Natural killer cell (primary cell): ENCODE data around the gene RPRD1B. TPM values are rescaled to one million over a fixed set of nuclear protein-coding genes. Genes with fewer than 3 reads are reported as not detected.

Experiments used
- ATAC-seq, 3 donors: fragments of 150-1000 bp in 2 of 3; fragments of 200-7000 bp in 1 of 3; cut with Tn5 transposase; 1 replicate in 1 of 3; 2 replicates in 2 of 3; pipeline ENCODE4 v1.10.0; 2021; ENCODE audit warnings: mild to moderate bottlenecking in 2 of 3, moderate library complexity in 2 of 3
- DNase-seq, 2 donors: peaks; one replicate each; pipeline versions ENCODE4 v3.0.0 to v3.0.0-alpha.2; 2013 to 2021; ENCODE audit warnings: mixed read lengths in 1 of 2
- H3K27ac ChIP-seq: one replicate; pipeline ENCODE4 v1.5.1; 2013; ENCODE audit warnings: mild to moderate bottlenecking, low read length
- H3K27me3 ChIP-seq: one replicate; pipeline ENCODE4 v1.6.1; 2013; ENCODE audit warnings: low read length; ENCODE audit not compliant: control insufficient read depth, insufficient read depth
- H3K36me3 ChIP-seq: one replicate; pipeline ENCODE4 v1.6.1; 2013; ENCODE audit warnings: low read length; ENCODE audit not compliant: control insufficient read depth, insufficient read depth
- H3K4me1 ChIP-seq: one replicate; pipeline ENCODE4 v1.6.1; 2013; ENCODE audit warnings: low read length; ENCODE audit not compliant: control insufficient read depth, insufficient read depth
- H3K4me3 ChIP-seq: one replicate; pipeline ENCODE4 v1.5.1; 2013; ENCODE audit warnings: low read length
- H3K9me3 ChIP-seq: one replicate; pipeline ENCODE4 v1.6.1; 2013; ENCODE audit warnings: low read length; ENCODE audit not compliant: control insufficient read depth, insufficient read depth
- H3K27ac Mint-ChIP-seq, 2 donors: one replicate each; pipeline ENCODE4 v1.8.0; 2022; ENCODE audit warnings: mild to moderate bottlenecking in 2 of 2, mixed read lengths in 2 of 2, moderate library complexity in 1 of 2
- H3K27me3 Mint-ChIP-seq, 2 donors: one replicate each; pipeline ENCODE4 v1.8.0; 2022; ENCODE audit warnings: low read depth in 2 of 2, mixed read lengths in 2 of 2
- H3K36me3 Mint-ChIP-seq: one replicate; pipeline ENCODE4 v1.8.0; 2022; ENCODE audit warnings: mixed read lengths
- H3K4me1 Mint-ChIP-seq, 2 donors: one replicate each; pipeline ENCODE4 v1.8.0; 2022; ENCODE audit warnings: mixed read lengths in 2 of 2
- H3K4me3 Mint-ChIP-seq: one replicate; pipeline ENCODE4 v1.8.0; 2022; ENCODE audit warnings: mild to moderate bottlenecking, moderate library complexity, mixed read lengths
- H3K9me3 Mint-ChIP-seq, 2 donors: one replicate each; pipeline ENCODE4 v1.8.0; 2022; ENCODE audit warnings: mixed read lengths in 2 of 2
- CTCF ChIP-seq: fragments of 200-600 bp; IDR thresholded peaks from one replicate; pipeline ENCODE4 v1.8.0; 2022; ENCODE audit warnings: antibody characterized with exemption
- WGBS: methylation state at CpG from one replicate; pipeline ENCODE4 v1.1.7; 2013; ENCODE audit warnings: missing lambda C conversion rate; ENCODE audit not compliant: insufficient coverage; 5-methylcytosine and 5-hydroxymethylcytosine counted together
- intact Hi-C: fragments of 100-400 bp; cut with micrococcal nuclease; formaldehyde crosslinking; loops from one replicate; pipeline ENCODE4 v1.14.2; 2022
- total RNA-seq, 4 donors: library from RNA; stranded (reverse); fragments of 120-200 nt in 1 of 4; gene quantifications; one replicate each; pipeline versions ENCODE4 v1.2.3 to v1.2.4, GENCODE V29; 2013 to 2022

The RPRD1B gene
- total RNA-seq, 3 donors from 2014 or later (not counting 1 experiment from before 2014, with no cell fraction given): 75.8 to 87.3 (median 77.6) TPM

- 96% methylated on average over 2 of the region's 2 CpGs for WGBS
- no peak for DNase-seq
- no peaks in the 10 kb centered on the region for H3K27me3 Mint-ChIP-seq
Measured at GRCh38 chr20:38128691-38129090, 95.1 kb downstream of the RPRD1B start.

GRCh38 chr20:38129248-38129865 is 95.8 kb downstream of the RPRD1B start:
- no peaks in the 10 kb centered on the region for H3K36me3 Mint-ChIP-seq
- no peaks in the 10 kb centered on the region for H3K36me3 ChIP-seq
- no peaks in the 10 kb centered on the region for H3K9me3 ChIP-seq
- 90% methylated on average over 4 of the region's 6 CpGs for WGBS
- peaks cover 0 to 2% of the 10 kb centered on the region in 2 donors for H3K4me1 Mint-ChIP-seq
- H3K27me3 Mint-ChIP-seq: no peaks in the 10 kb centered on the region
- H3K9me3 Mint-ChIP-seq: no peaks in the 10 kb centered on the region
- H3K4me3 Mint-ChIP-seq: no peak overlapping the region
- H3K4me1 ChIP-seq: peaks cover 5% of the 10 kb centered on the region
- no peaks in the 10 kb centered on the region for H3K27me3 ChIP-seq
- no peak overlapping the region for H3K27ac ChIP-seq
- no peak overlapping the region for H3K27ac Mint-ChIP-seq
- intact Hi-C loops: no loop called here
- TF ChIP-seq CTCF: no peak
- no peak for ATAC-seq
- no peak for DNase-seq
- no peak overlapping the region for H3K4me3 ChIP-seq

More at GRCh38 chr20:38128691-38129090, 95.1 kb downstream of the RPRD1B start:
- Mint-ChIP-seq H3K27ac (no peak overlapping the region), H3K4me3 (no peak overlapping the region), H3K36me3 (no peaks in the 10 kb centered on the region), H3K9me3 (no peaks in the 10 kb centered on the region), H3K4me1 (no peaks in the 10 kb centered on the region)
- H3K4me3 ChIP-seq: no peak overlapping the region
- no peak overlapping the region for H3K27ac ChIP-seq
- no peak for TF ChIP-seq CTCF
- no peak for ATAC-seq
- no peaks in the 10 kb centered on the region for H3K9me3 ChIP-seq
- H3K27me3 ChIP-seq: no peaks in the 10 kb centered on the region
- intact Hi-C loops: no loop called here
- H3K4me1 ChIP-seq: no peaks in the 10 kb centered on the region
- H3K36me3 ChIP-seq: no peaks in the 10 kb centered on the region

- Mint-ChIP-seq H3K36me3 (no peaks in the 10 kb centered on the region), H3K9me3 (no peaks in the 10 kb centered on the region), H3K27me3 (no peaks in the 10 kb centered on the region), H3K4me3 (no peak overlapping the region), H3K4me1 (peaks cover 0 to 6% of the 10 kb centered on the region in 2 donors), H3K27ac (no peak overlapping the region)
- WGBS: 94% methylated on average over 13 of the region's 15 CpGs
- Histone ChIP-seq H3K27ac (no peak overlapping the region), H3K4me1 (peaks cover 12% of the 10 kb centered on the region), H3K9me3 (no peaks in the 10 kb centered on the region), H3K4me3 (no peak overlapping the region), H3K27me3 (no peaks in the 10 kb centered on the region), H3K36me3 (no peaks in the 10 kb centered on the region)
- no peak for ATAC-seq
- no peak for DNase-seq
- intact Hi-C loops: no loop called here
- no peak for TF ChIP-seq CTCF
Measured at GRCh38 chr20:38129893-38130609, 96.5 kb downstream of the RPRD1B start.
